Activated CD4-positive, alpha-beta T cell treated with anti-CD3 and anti-CD28 coated beads, Interleukin-2, Interleukin-4, amounts not matched to agents 100 ng/mL and 50 ng/mL, durations not matched to agents 16 hours and 8 hours (primary cell): ENCODE measurements around the gene CIAO2B.
"Not testable (repeated sequence)": the region's sequence is repeated elsewhere in the genome, so short reads cannot be mapped to it uniquely, and the experiment has no call there.

Experiments used
- DNase-seq: peaks from one replicate; pipeline ENCODE4 v3.0.0-alpha.2; 2020; ENCODE audit warnings: low spot score

CIAO2B gene

DNA sequence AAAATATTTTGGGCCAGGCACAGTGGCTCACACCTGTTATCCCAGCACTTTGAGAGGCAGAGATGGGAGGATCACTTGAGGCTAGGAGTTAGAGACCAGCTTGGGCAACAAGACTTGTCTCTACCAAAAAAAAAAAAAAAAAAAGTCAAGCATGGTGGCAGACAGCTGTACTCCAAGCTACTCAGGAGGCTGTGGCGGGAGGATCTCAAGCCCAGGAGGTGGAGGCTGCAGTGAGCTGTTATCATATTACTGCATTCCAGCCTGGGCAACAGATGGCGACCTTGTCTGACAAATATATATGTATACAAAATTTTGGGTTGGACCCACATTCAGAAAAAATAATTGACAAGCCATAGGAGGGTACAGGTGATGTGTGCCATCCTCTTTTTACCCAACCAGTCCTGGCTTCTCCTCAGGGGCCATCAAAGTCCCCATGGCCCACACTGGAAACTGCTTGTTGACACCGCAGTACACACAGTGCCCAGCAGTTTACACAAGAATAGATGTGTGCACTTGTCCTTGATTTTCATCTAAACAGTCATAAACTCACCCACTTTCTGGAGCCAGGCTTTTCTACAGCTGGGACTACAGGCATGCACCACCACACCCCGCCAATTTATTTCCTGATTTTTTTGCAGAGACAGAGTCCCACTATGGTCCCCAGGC, 2.8 kb upstream of the CIAO2B start:
- no peak for DNase-seq

DNA sequence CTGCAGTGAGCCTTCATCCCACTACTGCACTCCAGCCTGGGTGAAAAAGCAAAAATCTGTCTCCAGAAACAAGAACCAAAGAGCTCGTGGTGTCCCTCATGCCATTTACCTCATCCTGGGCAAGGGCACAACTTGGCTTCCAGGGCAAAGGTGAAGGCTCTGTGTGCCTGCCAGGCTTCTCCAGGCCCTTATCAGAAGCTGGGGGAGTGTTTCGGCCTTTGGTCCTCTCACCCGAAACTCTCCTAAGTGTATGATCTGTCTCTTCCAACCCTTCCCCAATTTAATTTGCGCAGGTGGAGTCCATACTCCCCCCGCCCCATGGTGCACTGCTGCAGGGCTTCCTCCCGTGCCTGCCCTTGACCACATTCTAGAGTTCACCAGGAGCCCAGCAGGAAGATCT, 2.3 kb upstream of the CIAO2B start:
- no peak for DNase-seq

DNA sequence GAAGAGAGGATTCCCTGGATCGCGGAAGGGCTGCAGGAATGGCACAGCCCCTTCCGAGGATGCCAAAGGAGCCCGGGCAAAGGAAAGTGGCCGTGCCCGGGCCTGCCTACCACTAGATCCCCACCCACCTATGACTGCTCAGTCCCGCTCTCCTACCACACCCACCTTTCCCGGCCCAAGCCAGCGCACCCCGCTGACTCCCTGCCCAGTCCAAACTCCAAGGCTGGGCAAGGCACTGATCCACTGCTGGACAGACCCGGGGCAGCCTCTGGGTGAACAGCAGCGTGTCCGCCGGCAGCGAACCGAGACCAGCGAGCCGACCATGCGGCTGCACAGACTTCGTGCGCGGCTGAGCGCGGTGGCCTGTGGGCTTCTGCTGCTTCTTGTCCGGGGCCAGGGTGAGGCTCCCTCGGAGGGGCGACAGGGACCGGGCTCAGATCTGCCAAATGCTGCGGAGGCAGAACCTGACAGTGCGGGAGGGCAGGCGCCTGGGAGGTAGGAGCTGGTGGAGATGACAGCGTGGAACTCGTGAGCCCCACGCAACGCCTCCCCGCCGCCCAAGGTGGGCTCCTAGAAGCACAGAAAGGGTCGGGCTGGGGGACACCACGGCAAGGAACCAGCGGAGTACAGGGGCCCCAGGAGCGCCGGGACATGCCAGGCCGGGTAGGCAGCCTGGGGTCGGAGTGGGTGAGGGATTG, 1.3 kb upstream of the CIAO2B start, which contains the start of gene CES2:
Gene CES2 (plus strand): TSS at position 203 of the 698 bp plus-strand sequence. CDS start 120 bp downstream, at position 323.
- DNase-seq, result no peak

DNA sequence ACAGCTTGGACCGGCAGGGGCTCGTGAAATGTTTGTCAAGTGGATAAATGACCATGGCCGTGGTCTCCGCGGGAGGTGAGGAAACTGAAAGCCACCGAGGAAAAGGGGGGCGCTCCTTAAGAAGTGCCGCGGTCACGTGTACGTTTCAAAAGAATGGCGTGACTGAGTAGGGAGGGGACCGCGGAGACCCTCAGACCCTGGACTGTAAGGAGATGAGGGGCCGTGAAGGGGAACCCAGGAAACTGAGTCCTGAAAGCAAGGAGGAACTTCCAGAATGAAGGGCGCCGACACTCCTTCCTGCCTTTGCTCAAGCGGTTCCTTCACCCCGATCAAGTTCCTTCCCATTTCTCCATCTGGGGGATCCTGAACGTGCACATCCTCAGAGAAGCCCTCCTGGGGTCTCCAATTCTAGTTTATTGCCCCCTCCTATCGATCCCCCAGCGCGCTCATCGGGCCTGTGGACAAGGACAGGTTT, 674 bp upstream of the CIAO2B start:
- not testable (repeated sequence) for DNase-seq

- peak; percentile 37 for DNase-seq
These were observed 445 bp downstream of the CIAO2B start for GRCh38 chr16:66933776-66934137.

DNA sequence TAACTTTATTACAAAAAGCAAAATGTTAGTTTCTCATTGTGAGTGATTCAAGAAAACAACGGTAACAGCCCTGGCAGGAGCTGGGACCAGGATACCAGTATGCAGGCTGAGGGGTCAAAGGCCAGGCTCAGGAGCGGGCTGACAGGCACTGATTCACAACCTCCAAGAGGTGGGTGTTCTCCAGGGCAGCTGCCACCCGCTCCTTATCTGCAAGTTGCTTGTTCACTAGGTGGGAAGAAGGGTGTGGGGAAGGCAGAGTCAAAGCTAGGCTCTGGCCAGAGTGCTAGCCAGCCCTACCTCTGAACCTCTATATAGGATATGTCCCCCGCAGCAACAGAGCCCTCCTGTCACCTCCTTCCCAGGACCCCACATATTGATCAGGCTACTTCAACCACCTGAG, 2.1 kb downstream of the CIAO2B start:
- no peak for DNase-seq

DNA sequence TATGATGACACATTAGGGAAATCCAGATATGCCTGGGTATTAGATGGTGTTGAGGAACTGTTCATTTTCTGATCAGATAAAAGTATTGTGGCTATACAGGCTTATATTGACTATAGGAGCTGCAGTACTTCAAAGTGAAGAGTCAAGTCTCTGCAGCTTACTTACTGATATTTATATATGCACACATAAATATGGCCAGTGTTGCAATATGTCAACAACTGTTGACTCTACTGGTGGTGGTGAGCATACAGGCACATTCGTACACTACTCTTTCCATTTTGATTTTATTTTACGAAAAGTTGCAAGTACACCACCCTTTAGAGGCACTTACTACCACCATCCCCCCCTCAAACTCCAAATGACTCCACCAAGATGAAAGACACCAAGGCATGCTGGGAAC, 2.5 kb downstream of the CIAO2B start:
- no peak for DNase-seq

DNA sequence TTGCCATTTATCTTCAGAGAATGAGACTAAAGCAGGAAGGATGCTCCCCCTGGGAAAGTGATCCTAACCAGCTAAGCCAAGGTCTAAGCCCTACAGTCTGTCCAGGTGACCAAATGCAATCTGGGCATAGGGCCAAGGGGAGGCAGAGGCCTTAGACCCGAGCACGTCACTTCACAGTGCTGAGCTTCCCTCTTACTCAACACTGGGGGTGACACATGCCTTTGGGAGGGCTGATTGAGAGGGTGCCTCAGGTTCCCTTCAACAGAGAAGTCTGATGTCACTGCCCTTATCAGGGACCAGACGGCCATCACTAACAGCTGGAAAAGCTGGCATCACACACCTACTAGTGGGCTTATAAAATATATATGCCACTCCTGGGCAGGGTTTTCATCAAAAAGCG, 4.0 kb downstream of the CIAO2B start:
- DNase-seq, result no peak

GRCh38 chr16:66928702-66929388, 5.4 kb downstream of the CIAO2B start:
- peak; percentile 39 for DNase-seq

DNA sequence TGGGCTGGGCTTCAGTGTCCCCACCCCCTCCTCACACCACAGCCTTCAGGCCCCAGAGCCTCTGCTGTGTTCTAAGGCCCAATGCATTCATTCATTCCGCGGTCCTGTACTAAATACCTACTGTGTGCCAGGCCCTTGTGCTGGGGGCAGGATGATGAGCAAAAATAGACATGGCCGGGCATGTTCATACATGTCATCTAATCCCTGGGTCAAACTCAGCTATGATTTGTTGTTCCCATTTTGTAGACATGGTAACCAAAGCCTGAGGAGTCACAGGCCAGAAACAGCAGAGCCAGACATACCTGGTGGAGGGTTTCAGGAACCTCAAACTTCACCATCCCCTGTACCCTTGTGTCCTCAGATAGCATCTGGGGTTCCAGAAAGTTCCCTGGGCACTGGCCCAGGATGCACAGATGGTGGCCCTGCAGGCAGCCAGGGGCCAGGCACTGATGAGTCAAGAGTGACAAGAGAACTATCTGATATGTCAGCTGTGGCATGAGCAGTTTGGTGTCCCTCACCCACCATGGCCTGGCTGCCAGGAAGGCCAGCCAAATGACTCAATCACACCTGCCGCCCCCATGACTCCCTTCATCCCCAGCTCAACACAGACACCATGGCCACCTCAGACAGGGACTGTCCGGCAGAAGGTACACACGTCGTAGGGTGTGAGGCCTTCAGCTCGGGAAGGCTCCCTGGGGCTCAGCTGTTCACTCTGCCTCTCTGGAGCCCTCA, 6.1 kb downstream of the CIAO2B start:
- no peak for DNase-seq

- no peak for DNase-seq
These were observed 7.2 kb downstream of the CIAO2B start for GRCh38 chr16:66926961-66927436.

DNA sequence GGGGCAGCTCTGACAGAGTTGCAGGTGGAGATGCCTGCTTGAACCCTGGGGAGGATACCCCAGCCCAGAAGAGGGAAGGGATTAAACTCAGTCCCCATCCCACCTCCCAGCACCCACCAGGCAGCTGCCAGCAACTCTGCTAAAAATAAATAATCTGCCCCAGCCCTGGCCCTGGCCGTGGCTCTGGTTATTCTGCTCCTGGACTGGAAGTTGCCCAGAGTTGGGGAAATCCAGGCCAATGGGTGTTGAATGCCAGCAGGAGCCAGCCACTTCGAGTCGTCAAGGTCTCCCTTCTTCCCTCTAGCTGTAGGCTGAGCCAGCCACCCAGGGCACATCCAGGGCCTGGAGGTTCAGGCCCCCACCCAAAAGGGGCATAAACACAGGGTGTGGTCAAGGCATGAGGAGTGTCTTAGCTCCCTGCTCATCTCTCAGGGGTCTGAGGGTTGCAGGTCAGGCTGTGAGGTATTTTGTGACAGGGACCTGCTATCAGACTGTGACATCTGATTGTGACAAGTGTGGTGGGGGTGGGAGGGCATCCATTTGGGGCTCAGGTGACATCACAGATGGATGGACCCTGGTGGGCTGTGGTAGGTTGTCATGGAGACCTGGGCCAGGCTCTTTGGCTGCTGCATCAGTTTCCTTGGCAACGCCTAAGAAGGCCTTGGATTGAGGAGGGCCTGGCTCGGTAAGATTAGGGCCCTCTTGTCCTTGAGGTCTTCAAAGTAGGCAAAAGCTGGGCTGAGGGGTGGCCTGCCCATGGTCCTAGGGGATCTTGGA, 7.8 kb downstream of the CIAO2B start:
- DNase-seq, result no peak

DNA sequence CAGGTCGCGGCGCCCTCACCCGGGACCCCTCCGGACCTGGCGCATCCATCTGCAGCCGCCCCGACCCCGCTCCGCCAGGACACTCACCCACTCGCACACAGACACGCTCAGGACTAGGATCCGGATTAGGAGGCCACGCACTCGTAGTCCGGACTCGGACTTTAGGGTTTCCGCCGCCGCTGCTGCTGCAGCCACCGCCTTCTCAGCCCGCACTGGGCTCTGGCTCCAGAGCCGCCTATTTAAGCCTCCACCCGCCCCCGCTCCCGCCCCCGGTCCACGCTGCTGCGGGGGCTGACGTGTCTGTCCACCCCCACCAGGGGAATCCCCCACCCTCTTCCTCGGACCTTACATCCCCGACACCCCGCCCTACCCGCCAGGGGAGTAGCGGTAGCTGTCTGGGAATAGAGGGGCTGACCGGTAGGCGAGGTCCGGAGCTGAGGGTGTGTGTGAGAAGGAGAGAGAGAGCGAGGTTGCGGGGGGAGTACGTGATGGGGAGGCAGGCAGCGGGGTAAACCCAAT, 8.8 kb downstream of the CIAO2B start, which contains the start of gene RRAD:
Gene RRAD (minus strand): TSS at position 214 of the 519 bp plus-strand sequence. CDS start 356 bp downstream, outside the sequence.
- no peak for DNase-seq

DNA sequence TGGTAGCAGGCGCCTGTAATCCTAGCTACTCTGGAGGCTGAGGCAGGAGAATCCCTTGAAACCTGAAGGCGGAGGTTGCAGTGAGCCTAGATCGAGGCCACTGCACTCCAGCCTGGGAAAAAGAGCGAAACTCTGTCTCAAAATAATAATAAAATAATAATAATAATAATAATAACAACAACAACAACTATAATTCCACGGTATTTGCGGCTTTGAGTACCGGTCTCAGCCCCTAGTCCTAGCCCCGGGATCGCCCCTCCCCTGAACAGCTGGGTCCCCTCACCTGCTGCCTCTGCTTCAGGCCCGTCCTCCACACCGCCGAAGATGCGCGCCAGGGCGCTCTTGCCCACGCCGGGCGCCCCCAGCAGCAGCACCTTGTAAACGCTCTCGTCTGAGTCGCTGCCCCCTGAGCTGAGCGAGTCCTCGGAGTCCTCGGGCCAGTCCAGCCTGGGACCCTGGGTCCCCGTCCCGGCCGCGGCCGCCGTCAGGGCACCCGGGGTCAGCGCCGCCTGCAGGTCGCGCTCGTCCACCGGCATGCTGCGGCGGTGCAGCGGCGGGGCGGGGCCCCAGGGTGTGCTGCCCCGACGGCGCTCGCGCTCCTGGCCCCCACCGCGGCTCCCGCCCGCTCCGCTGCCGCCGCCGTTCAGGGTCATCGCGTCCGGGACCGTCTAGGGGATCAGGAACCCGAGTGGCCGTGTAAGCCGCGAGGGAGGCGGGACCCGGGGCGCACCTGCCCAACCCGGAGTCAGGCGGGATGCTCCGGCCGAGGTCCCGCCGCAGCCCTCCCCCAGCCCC, 9.5 kb downstream of the CIAO2B start:
- no peak for DNase-seq

DNA sequence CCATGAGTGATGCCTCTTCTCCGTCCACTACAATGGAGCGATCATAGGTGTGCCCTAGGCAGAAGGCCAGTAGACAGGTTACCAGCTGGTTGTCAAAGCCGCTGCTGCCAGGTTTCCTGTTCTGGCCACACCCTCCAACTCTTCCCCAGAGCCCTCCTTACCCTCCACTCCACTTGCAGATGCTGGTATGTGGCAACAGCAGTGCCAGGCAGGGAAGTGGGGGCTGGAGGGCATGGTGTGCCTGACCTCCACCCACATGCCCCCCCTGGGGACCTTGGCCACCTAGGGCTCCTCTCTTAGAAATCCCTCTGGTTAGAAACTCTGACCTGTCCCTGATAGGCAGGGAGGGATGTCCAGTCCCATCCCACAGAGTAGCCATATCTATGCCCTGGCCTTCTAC, 10.3 kb downstream of the CIAO2B start:
- DNase-seq, result no peak

DNA sequence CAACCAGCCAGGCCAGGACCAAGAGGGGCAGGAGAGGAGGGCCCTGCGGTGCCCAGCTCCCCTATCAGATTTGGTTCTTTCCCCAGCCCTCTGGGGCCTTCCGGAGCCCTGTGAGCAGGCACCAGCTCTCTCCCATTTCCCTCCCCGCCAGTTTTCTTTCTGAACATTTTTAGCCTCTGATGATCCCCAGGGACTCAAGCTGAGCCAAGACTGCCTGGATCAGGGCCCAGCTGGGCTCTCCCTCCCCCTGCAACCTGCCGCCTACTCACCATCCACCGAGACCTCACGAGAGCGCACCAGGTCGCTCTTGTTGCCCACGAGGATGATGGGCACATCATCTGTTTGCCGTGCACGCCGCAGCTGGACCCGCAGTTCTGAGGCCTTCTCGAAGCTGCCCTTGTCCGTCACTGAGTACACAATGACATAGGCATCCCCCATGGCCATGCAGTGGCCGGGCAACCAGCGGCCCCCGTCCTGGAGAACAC, 10.9 kb downstream of the CIAO2B start:
- DNase-seq, result no peak

GRCh38 chr16:66921729-66922450, 12.3 kb downstream of the CIAO2B start:
- DNase-seq, result no peak

DNA sequence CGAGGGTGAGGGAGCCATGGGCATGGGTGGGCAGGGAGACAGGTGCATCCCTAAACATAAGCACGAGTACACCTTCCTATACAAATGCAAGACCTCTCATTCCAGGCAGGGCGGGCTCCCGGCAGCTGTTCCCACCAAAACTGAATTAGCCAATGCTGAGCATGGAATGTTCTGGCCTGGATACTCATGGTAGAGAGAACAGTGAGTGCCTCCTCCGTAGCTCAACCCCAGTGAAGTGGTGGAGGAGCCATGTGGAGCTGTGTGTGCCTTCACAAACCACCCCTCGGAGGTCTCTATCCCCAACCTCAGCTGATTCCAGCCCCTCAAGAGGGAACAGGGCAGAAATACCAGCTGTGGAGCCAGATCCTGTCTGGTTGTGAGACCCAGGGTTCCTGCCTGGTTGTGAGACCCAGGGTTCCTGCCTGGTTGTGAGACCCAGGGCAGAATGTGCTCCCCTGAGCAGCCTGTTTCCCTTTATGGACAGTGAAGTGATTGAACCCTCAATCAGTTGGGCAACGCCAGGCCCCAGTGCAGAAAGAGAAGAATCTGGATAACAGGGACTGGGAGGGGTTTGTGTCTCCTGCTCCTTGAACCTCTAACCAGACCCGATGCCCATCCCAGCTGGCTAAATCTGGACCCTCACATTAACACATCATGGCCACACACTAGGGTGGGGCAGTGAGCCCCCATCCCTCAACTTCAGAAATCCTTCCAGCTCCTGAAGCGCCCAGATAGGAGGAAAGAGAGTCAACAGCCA, 13.1 kb downstream of the CIAO2B start:
- no peak for DNase-seq

DNA sequence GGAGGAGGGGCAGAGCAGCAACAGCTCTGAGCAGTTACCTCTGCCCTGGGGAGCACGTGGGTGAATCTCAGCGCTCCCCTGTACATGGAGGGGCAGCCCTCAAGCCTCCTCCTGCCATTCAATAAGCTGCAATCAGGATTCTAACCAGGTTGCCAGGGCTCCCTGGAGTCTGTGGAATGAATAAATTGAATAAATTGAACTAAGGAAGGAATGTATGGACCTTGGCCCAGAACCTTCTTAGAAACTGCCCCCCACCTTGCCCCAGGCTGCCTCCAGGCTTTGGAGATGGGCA, 14.0 kb downstream of the CIAO2B start:
- no peak for DNase-seq
